ENCODE measurements around the gene ANKRD10.

DNA sequence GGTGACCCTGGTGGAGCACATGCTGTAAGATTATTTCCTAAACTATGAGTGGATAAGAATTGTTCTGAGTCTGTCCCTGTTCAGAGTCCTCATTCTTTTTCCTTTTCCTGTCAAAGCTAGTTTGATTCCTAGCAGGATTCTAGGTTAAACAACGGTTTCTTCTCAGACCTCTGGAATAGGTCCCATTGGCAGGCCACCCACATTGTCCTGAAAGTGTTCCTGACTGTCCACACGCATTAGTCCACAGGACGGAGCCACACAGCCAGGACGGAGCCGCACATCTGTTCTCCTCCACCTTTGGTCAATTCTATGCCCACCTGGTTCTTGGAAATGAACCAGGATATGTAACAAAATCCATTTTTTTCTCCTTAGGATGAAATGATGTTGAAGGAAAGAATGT lies 46.1 kb downstream of the ANKRD10 start:
- TF ChIP-seq, protein P1, sequence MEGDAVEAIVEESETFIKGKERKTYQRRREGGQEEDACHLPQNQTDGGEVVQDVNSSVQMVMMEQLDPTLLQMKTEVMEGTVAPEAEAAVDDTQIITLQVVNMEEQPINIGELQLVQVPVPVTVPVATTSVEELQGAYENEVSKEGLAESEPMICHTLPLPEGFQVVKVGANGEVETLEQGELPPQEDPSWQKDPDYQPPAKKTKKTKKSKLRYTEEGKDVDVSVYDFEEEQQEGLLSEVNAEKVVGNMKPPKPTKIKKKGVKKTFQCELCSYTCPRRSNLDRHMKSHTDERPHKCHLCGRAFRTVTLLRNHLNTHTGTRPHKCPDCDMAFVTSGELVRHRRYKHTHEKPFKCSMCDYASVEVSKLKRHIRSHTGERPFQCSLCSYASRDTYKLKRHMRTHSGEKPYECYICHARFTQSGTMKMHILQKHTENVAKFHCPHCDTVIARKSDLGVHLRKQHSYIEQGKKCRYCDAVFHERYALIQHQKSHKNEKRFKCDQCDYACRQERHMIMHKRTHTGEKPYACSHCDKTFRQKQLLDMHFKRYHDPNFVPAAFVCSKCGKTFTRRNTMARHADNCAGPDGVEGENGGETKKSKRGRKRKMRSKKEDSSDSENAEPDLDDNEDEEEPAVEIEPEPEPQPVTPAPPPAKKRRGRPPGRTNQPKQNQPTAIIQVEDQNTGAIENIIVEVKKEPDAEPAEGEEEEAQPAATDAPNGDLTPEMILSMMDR (IDR thresholded peaks at IDR 0.05; ENCODE audit: low read depth, low read length, poor library complexity, severe bottlenecking), result no peak
- TF ChIP-seq EZH2phosphoT487 (IDR thresholded peaks at IDR 0.05; ENCODE audit: borderline replicate concordance, low read length), result no peak
